ENCODE results near the gene PDP2. TPM values are rescaled to one million over a fixed set of nuclear protein-coding genes. Genes with fewer than 3 reads are reported as not detected.
A peak's percentile ranks its signal among the peaks of the same experiment; 100 is the strongest.

PDP2 gene
- total RNA-seq, 4 donors from 2014 or later, result 2.2 to 5.2 (median 4.1) TPM

GRCh38 chr16:66856801-66857200 lies 23.5 kb upstream of the PDP2 start:
- intact Hi-C loops (cut with DNase I; ENCODE audit: low total_unique reads) (no loop called here), in situ Hi-C loops (cut with MboI; ENCODE audit: low sequenced_read_pairs in 4 of 4) (loop anchor here in 1 of 4 donors (25.0 kb wide), 2 partner anchors 244 to 444 kb away; partner anchors contain the start of gene CMTM3)
- Histone ChIP-seq H3K4me1 (no peaks in the 10 kb centered on the region), H3K9me3 (no peaks in the 10 kb centered on the region), H3K4me3 (no peak overlapping the region), H3K27ac (no peak overlapping the region), H3K36me3 (no peaks in the 10 kb centered on the region), H3K27me3 (no peaks in the 10 kb centered on the region)
- DNase-seq (no peak), ATAC-seq (no peak)
- TF ChIP-seq CTCF (IDR thresholded peaks at IDR 0.05 in 4 of 5, conservative IDR thresholded peaks at IDR 0.05 in 1 of 5) (no peak), POLR2A (IDR thresholded peaks at IDR 0.05) (no peak)

GRCh38 chr16:66857437-66857836 lies 22.9 kb upstream of the PDP2 start:
- no peak overlapping the region for H3K4me3 ChIP-seq
- DNase-seq, result no peak
- TF ChIP-seq POLR2A (IDR thresholded peaks at IDR 0.05) (no peak), CTCF (IDR thresholded peaks at IDR 0.05 in 4 of 5, conservative IDR thresholded peaks at IDR 0.05 in 1 of 5) (no peak)
- in situ Hi-C loops (cut with MboI; ENCODE audit: low sequenced_read_pairs in 4 of 4) (loop anchor here in 1 of 4 donors (25.0 kb wide), 2 partner anchors 245 to 445 kb away; partner anchors contain the start of gene CMTM3), intact Hi-C loops (cut with DNase I; ENCODE audit: low total_unique reads) (no loop called here)
- no peaks in the 10 kb centered on the region for H3K9me3 ChIP-seq
- no peaks in the 10 kb centered on the region for H3K27me3 ChIP-seq
- ATAC-seq, result no peak
- H3K27ac ChIP-seq, result no peak overlapping the region
- H3K36me3 ChIP-seq, result no peaks in the 10 kb centered on the region
- H3K4me1 ChIP-seq, result no peaks in the 10 kb centered on the region

- no peaks in the 10 kb centered on the region for H3K4me1 ChIP-seq
- TF ChIP-seq CTCF (IDR thresholded peaks at IDR 0.05 in 4 of 5, conservative IDR thresholded peaks at IDR 0.05 in 1 of 5), result no peak
- no peak for TF ChIP-seq POLR2A (IDR thresholded peaks at IDR 0.05)
- DNase-seq (peak; percentile 63 to 82), ATAC-seq (peak; percentile 95 to 97)
- intact Hi-C loops (cut with DNase I; ENCODE audit: low total_unique reads), result no loop called here
- H3K36me3 ChIP-seq, result no peaks in the 10 kb centered on the region
- H3K27me3 ChIP-seq, result no peaks in the 10 kb centered on the region
- H3K9me3 ChIP-seq, result no peaks in the 10 kb centered on the region
- H3K27ac ChIP-seq, result no peak overlapping the region
- in situ Hi-C loops (cut with MboI; ENCODE audit: low sequenced_read_pairs in 4 of 4), result loop anchor here in 1 of 4 donors (25.0 kb wide), 2 partner anchors 247 to 447 kb away; partner anchors contain the start of gene CMTM3
- no peak overlapping the region for H3K4me3 ChIP-seq
These were observed 21.4 kb upstream of the PDP2 start for GRCh38 chr16:66858740-66859396.

- H3K4me3 ChIP-seq, result no peak overlapping the region
- no peaks in the 10 kb centered on the region for H3K27me3 ChIP-seq
- no peaks in the 10 kb centered on the region for H3K4me1 ChIP-seq
- in situ Hi-C loops (cut with MboI; ENCODE audit: low sequenced_read_pairs in 4 of 4), result loop anchor here (10.0 to 25.0 kb wide), 4 partner anchors 247 to 455 kb away; partner anchors contain the start of gene CMTM3 (in 1 of the 4)
- no peak for DNase-seq
- intact Hi-C loops (cut with DNase I; ENCODE audit: low total_unique reads), result no loop called here
- no peaks in the 10 kb centered on the region for H3K9me3 ChIP-seq
- no peaks in the 10 kb centered on the region for H3K36me3 ChIP-seq
- H3K27ac ChIP-seq, result no peak overlapping the region
- no peak for TF ChIP-seq POLR2A (IDR thresholded peaks at IDR 0.05)
- ATAC-seq, result no peak
These were observed 20.8 kb upstream of the PDP2 start for GRCh38 chr16:66859397-66860068.

- Histone ChIP-seq H3K4me1 (no peaks in the 10 kb centered on the region), H3K27ac (no peak overlapping the region), H3K9me3 (no peaks in the 10 kb centered on the region), H3K36me3 (no peaks in the 10 kb centered on the region), H3K4me3 (no peak overlapping the region), H3K27me3 (no peaks in the 10 kb centered on the region)
- no peak for DNase-seq
- in situ Hi-C loops (cut with MboI; ENCODE audit: low sequenced_read_pairs in 4 of 4), result loop anchor here (10.0 to 25.0 kb wide), 4 partner anchors 250 to 457 kb away; partner anchors contain the start of gene CMTM3 (in 1 of the 4)
- intact Hi-C loops (cut with DNase I; ENCODE audit: low total_unique reads), result no loop called here
- TF ChIP-seq POLR2A (IDR thresholded peaks at IDR 0.05), result no peak
- no peak for TF ChIP-seq CTCF (IDR thresholded peaks at IDR 0.05 in 4 of 5, conservative IDR thresholded peaks at IDR 0.05 in 1 of 5)
- ATAC-seq, result no peak
These were observed 18.2 kb upstream of the PDP2 start for GRCh38 chr16:66862023-66862520.
